ENCODE results near the gene TMEM233. TPM values are rescaled to one million over a fixed set of nuclear protein-coding genes. Genes with fewer than 3 reads are reported as not detected.

TMEM233 gene
- total RNA-seq, 1 donor from 2014 or later, result 1.2 TPM

Other genes starting within 250 kb of the TMEM233 start
- 12.2 TPM for gene PRKAB1, start 74.4 kb downstream of the TMEM233 start, total RNA-seq